HG02571 (cell line): ENCODE measurements around the gene CNOT8.
"Not testable (repeated sequence)": the region's sequence is repeated elsewhere in the genome, so short reads cannot be mapped to it uniquely, and the experiment has no call there.

Experiments
- ATAC-seq: cut with Tn5 transposase; IDR thresholded peaks from one replicate; pipeline ENCODE4 v1.9.1; 2021; ENCODE audit warnings: mild to moderate bottlenecking, moderate library complexity; ENCODE audit not compliant: unreplicated experiment

Gene CNOT8

GRCh38 chr5:154858297-154858971 is at the start of gene CNOT8:
CNOT8 (plus strand) TSS chr5:154858627; CDS start chr5:154863279, 4,652 bp downstream.
- peak; percentile 73 for ATAC-seq

DNA sequence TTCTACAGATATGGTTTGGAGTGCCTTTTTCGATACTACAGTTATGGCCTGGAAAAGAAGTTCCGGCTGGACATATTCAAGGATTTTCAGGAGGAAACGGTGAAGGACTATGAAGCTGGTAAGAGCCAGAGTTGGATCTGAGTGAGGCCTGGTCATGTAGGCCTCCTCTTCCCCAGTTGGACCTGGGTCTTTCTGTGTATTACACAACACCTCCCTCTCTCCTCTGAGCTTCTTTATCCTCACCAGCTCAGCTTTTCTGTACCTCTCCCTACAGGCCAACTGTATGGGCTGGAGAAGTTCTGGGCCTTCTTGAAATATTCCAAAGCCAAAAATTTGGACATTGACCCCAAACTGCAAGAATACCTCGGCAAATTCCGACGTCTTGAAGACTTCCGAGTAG is 47.2 kb upstream of the CNOT8 start:
- ATAC-seq, result no peak

- no peak for ATAC-seq
These were observed 46.6 kb upstream of the CNOT8 start for GRCh38 chr5:154811653-154812465.

DNA sequence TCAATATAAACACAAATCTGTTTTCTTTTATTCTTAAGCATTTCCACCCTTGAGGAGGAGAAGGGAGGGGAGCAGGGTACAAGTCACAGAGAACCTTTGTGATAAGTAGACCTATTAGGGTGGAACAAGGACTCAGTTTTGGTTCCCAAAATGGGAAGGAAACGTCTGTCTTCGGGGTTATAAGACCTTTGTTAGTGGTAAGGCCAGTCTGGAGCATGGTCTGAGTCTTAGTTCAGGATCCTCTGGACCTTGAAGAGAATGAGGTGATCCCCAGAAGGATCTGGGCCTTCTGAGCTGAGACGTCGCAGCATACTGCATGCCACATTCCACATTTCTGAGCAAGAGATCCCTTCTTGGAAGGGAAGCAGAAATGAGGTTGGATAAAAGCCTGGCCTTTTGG is 45.3 kb upstream of the CNOT8 start:
- no peak for ATAC-seq

DNA sequence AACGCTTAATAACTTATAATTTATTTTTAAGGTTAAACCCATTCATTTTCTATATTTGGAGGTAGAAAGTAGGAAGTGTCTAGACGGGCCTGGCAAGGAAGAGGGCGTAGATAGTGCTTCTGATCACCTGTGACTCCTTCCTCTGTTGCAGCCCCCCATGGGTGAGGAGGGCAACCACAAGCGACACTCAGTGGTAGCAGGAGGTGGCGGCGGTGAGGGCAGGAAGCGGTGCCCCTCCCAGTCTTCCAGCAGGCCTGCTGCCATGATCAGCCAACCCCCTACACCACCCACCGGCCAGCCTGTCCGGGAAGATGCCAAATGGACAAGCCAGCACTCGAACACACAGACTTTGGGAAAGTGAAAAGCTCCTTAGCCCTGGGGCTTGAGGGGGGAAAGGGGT is 44.7 kb upstream of the CNOT8 start:
- ATAC-seq, result no peak

DNA sequence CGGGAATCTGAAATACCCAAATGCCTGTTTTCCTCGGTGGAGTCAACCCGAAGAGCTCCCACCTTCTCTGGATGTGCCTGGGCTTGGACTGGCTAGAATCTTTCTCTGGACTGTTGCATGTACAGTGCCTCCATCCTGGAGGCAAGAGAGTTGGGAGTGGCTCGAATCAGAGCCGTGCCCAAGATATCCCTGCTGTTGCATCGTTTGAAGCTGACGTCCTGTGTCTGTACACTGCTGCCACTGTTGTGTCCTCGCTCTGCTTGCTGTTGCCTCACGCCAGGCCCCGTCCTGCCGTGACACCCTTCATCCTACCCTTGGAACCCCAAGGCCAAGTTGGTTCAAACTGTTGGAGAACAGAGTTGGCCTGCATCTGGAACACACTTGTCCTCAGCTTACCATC is 43.4 kb upstream of the CNOT8 start:
- no peak for ATAC-seq

DNA sequence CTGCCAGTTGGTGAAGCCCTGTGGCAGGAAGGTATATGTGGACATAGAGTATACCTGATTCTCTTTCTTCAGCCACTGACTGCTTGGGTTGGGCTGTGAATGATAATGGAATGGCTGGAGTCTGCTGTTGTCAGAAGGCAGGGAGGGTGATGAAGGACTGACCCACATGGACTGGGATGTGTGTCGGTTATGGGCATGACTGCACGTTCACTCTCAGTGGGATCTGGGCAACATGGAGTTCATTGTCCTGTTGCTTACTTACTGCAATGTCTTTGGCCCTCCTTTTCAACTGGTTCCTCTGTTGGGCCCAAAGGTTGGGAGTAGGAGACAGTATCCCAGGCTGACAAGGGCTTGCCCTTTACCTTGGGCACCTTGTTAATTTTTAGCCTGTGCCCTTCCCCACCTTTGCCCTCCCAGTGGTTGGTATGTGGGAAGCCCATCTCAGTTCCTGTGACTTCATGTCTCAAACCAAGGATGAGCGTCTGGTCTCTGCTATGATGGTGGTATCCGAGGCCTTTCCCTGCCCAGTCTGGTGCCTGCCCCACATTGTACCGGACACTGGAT is 42.7 kb upstream of the CNOT8 start:
- no peak for ATAC-seq

- no peak for ATAC-seq
These were observed 41.4 kb upstream of the CNOT8 start for GRCh38 chr5:154816891-154817492.

- no peak for ATAC-seq
These were observed 40.6 kb upstream of the CNOT8 start for GRCh38 chr5:154817815-154818214.

DNA sequence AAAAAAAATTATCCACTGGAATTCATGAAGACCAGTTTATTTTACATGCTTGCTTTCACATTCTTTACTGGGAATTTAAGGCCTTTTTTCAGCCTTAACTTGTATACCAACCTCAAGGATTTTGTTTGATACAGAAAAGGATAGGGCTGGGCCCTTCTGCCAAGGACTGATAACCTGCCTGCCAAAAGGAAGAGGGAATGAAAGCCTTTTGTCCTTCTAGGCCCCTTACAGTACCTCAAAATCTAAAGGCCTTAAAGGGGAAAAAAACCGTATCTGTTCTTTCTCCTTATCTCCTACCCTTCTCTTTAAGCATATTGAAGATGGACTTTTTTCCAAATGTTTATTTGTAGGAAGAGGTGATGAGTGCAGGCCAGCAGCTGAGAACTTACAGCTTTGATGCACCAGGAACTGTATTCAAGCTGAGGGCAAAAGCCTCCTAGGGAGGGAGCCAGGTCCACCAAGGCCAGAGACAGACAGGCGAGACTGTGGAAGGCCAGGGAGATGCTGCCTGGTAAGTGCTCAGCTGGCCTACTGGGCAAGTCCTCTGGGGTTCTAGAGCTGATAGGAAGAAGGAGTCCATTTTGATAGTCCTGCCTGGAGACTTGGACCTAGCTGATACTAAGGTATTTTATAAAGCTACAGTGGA is 39.8 kb upstream of the CNOT8 start:
- no peak for ATAC-seq

DNA sequence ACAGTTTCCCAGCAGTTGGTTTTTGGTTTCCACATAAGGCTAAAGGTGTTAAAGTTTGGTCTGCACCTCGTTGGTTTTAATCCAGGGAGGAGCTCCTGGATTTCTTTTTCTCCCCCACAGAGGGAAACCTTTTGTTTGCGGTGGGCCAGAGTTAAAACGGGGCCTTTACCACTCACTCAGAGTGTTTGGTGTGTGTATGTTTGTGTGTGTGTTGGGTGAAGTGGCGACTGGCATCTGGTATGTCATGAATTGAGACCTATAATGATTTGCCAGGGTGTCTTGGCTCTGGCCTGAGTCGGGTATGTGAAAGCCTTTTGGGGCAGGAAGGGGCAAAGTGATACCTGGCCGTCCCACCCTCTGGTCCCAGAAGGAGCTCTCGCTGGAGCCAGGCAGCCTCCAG is 38.9 kb upstream of the CNOT8 start:
- no peak for ATAC-seq

GRCh38 chr5:154820383-154820782 is 38.0 kb upstream of the CNOT8 start:
- no peak for ATAC-seq

DNA sequence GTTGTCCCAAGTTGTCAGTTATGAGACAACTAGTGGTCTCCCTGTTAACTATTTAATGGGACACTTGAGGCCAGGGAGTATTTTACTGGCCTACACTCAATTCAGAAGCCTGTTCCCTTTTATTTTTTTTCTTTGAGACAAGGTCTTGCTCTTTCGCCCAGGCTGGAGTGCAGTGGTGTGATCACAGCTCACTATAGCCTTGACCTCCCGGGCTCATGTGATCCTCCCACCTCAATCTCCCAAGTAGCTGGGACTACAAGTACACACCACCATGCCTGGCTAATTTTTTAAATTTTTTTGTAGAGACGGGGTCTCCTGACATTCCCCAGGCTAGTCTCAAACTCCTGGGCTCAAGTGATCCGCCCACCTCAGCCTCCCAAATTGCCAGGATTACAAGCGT is 35.5 kb upstream of the CNOT8 start:
- not testable (repeated sequence) for ATAC-seq

- no peak for ATAC-seq
These were observed 34.8 kb upstream of the CNOT8 start for GRCh38 chr5:154823605-154824004.

DNA sequence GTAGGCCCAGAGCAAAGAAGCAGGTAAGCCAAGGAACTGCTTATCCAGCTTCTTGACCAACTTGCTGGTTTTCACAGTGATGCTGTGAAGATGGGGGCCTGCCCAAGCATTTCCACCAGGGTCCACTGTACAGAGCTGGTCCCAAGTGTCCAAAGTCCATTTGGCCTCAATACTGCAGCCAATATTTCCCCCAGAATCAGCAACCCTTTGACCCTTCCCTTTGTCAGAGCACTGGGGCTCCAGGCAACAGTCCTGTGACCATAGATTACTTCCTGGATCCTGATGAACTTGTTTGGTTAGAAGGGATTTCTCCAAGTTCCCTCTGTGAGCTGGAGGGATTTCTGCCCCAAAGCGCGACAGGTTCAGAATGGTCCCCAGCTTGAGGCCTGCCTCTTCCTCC is 34.4 kb upstream of the CNOT8 start:
- ATAC-seq, result no peak

DNA sequence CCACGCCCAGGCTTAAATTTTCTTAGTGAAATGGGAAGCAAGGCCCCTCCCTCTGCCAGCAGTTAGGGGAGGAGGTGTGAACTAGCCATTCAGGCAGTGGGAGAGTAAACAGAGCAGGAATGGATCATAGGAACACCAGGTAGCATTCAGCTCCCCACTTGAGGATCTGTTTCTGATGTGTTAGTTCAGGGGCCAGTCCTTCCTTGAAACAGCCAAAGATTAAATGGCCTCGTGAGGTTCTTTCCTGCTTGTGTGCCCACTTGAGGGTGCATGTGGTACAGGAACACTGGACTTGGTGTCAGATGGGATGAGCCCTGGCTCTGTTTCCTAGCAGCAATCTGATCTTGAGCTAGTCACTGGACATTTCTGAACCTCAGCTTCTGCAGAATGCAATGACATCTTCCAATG is 29.2 kb upstream of the CNOT8 start:
- no peak for ATAC-seq

GRCh38 chr5:154829589-154830218 is 28.7 kb upstream of the CNOT8 start:
- no peak for ATAC-seq

- no peak for ATAC-seq
These were observed 28.2 kb upstream of the CNOT8 start for GRCh38 chr5:154830219-154830595.

GRCh38 chr5:154830596-154830995 is 27.8 kb upstream of the CNOT8 start:
- no peak for ATAC-seq

DNA sequence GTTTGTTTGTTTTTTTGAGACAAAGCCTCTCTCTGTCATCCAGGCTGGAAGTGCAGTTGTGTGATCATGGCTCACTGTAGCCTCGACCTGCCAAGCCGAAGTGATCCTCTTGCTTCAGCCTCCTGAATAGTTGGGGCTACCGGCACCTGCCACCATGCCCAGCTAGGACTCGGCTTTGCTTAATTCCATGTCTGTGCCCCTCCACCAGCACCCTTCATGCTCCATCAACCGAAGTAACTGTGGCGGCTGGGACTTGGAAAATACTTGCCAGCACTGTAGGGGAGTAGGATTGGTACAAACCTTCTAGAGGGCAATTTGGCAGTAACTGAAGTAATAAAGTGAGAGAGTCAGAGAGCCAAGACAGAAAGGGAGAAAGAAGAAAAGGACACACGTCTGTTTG is 27.0 kb upstream of the CNOT8 start:
- no peak for ATAC-seq

GRCh38 chr5:154832804-154833203 is 25.6 kb upstream of the CNOT8 start:
- not testable (repeated sequence) for ATAC-seq
